ENCODE measurements around the gene ZNF652. TPM values are rescaled to one million over a fixed set of nuclear protein-coding genes. Genes with fewer than 3 reads are reported as not detected.
"Not testable (repeated sequence)": the region's sequence is repeated elsewhere in the genome, so short reads cannot be mapped to it uniquely, and the experiment has no call there.

ZNF652 gene
- polyA plus RNA-seq, 1 donor (not counting 4 experiments of a cell fraction or from before 2014, with no cell fraction given): 8.9 TPM

- no peak for FAIRE-seq
- dilution Hi-C loops (cut with MboI; ENCODE audit: extremely low pct_ligation_motif_present, low sequenced_read_pairs): loop anchor here (10.0 kb wide), 1 partner anchor 75 kb away; no protein-coding TSS in a partner anchor
- no peaks in the 10 kb centered on the region for H3K4me1 ChIP-seq (ENCODE audit: control insufficient read depth, extremely low read depth, insufficient read depth, low read length)
- no peaks in the 10 kb centered on the region for H3K9me1 ChIP-seq (ENCODE audit: control insufficient read depth, extremely low read depth, insufficient read depth, low read length)
- H4K20me1 ChIP-seq (ENCODE audit: control insufficient read depth, extremely low read depth, insufficient read depth, low read length): no peaks in the 10 kb centered on the region
- DNase-seq (ENCODE audit: low read depth, low spot score): no peak
- no peak overlapping the region for H3K4me3 ChIP-seq (ENCODE audit: control insufficient read depth in 2 of 3, extremely low read depth in 1 of 3, insufficient read depth in 2 of 3, low read depth in 1 of 3, low read length in 3 of 3)
- TF ChIP-seq CTCF (optimal IDR thresholded peaks at IDR 0.05 in 1 of 3, IDR thresholded peaks at IDR 0.05 in 1 of 3, conservative IDR thresholded peaks at IDR 0.05 in 1 of 3; ENCODE audit: extremely low read depth in 1 of 3, insufficient read depth in 2 of 3, low read length in 3 of 3) (no peak), EZH2 (IDR thresholded peaks at IDR 0.05; ENCODE audit: low read length) (no peak)
- no peak overlapping the region for H2AFZ ChIP-seq (ENCODE audit: control insufficient read depth, low read length)
- H3K27ac ChIP-seq (ENCODE audit: control insufficient read depth, insufficient read depth, low read length): no peak overlapping the region
- no peaks in the 10 kb centered on the region for H3K36me3 ChIP-seq (ENCODE audit: control insufficient read depth in 2 of 2, extremely low read depth in 1 of 2, insufficient read depth in 2 of 2, low read length in 2 of 2)
- no peaks in the 10 kb centered on the region for H3K27me3 ChIP-seq (ENCODE audit: control insufficient read depth, extremely low read depth, insufficient read depth, low read length)
- no peaks in the 10 kb centered on the region for H3K9me3 ChIP-seq (ENCODE audit: control insufficient read depth, low read depth, low read length)
- H3K4me2 ChIP-seq (ENCODE audit: control insufficient read depth, extremely low read depth, insufficient read depth, low read depth, low read length): no peak overlapping the region
- H3K79me2 ChIP-seq (ENCODE audit: control insufficient read depth, insufficient read depth, low read length): no peaks in the 10 kb centered on the region
- no peak overlapping the region for H3K9ac ChIP-seq (ENCODE audit: control insufficient read depth, extremely low read depth, insufficient read depth, low read length)
These were observed 82.0 kb downstream of the ZNF652 start for GRCh38 chr17:49280061-49280460.

GRCh38 chr17:49279263-49280015 is 82.6 kb downstream of the ZNF652 start:
- not testable (repeated sequence) for H4K20me1 ChIP-seq (ENCODE audit: control insufficient read depth, extremely low read depth, insufficient read depth, low read length); H2AFZ ChIP-seq (ENCODE audit: control insufficient read depth, low read length); FAIRE-seq; H3K79me2 ChIP-seq (ENCODE audit: control insufficient read depth, insufficient read depth, low read length); H3K9me3 ChIP-seq (ENCODE audit: control insufficient read depth, low read depth, low read length); H3K4me1 ChIP-seq (ENCODE audit: control insufficient read depth, extremely low read depth, insufficient read depth, low read length); H3K9ac ChIP-seq (ENCODE audit: control insufficient read depth, extremely low read depth, insufficient read depth, low read length); H3K4me3 ChIP-seq (ENCODE audit: control insufficient read depth in 2 of 3, extremely low read depth in 1 of 3, insufficient read depth in 2 of 3, low read depth in 1 of 3, low read length in 3 of 3); H3K27ac ChIP-seq (ENCODE audit: control insufficient read depth, insufficient read depth, low read length); H3K27me3 ChIP-seq (ENCODE audit: control insufficient read depth, extremely low read depth, insufficient read depth, low read length); H3K9me1 ChIP-seq (ENCODE audit: control insufficient read depth, extremely low read depth, insufficient read depth, low read length); DNase-seq (ENCODE audit: low read depth, low spot score); H3K4me2 ChIP-seq (ENCODE audit: control insufficient read depth, extremely low read depth, insufficient read depth, low read depth, low read length); H3K36me3 ChIP-seq (ENCODE audit: control insufficient read depth in 2 of 2, extremely low read depth in 1 of 2, insufficient read depth in 2 of 2, low read length in 2 of 2)
- dilution Hi-C loops (cut with MboI; ENCODE audit: extremely low pct_ligation_motif_present, low sequenced_read_pairs): loop anchor here (10.0 kb wide), 1 partner anchor 75 kb away; no protein-coding TSS in a partner anchor
